WTC11 (cell line): Measurements from ENCODE around the gene TNRC6C. TPM values are rescaled to one million over a fixed set of nuclear protein-coding genes. Genes with fewer than 3 reads are reported as not detected.
A peak's percentile ranks its signal among the peaks of the same experiment; 100 is the strongest.

Experiments
- ATAC-seq: fragments of 200-7000 bp; cut with Tn5 transposase; 2 replicates; pipeline ENCODE4 v1.10.0; 2021; ENCODE audit warnings: mild to moderate bottlenecking, moderate library complexity
- CTCF ChIA-PET: fragments of 300-600 bp; sonication (Branson Sonifier 250); formaldehyde crosslinking; loops from one replicate; lab custom pipeline; 2021; ENCODE audit warnings: antibody characterized with exemption; lab: Charles Lee
- POLR2A ChIA-PET: fragments of 350-600 bp; sonication (Branson Sonifier 250); formaldehyde crosslinking; loops from one replicate; lab custom pipeline; 2021; ENCODE audit warnings: antibody characterized with exemption; lab: Charles Lee
- DNase-seq: peaks from one replicate; pipeline ENCODE4 v3.0.0; 2021; ENCODE audit warnings: low spot score
- H3K27ac Mint-ChIP-seq: 2 replicates; pipeline ENCODE4 v1.8.0; 2021; ENCODE audit warnings: mixed read lengths
- H3K27me3 Mint-ChIP-seq: 2 replicates; pipeline ENCODE4 v1.8.0; 2021; ENCODE audit warnings: low read depth, mild to moderate bottlenecking, moderate library complexity, mixed read lengths
- H3K36me3 Mint-ChIP-seq: 2 replicates; pipeline ENCODE4 v1.8.0; 2021; ENCODE audit warnings: mixed read lengths
- H3K4me1 Mint-ChIP-seq: 2 replicates; pipeline ENCODE4 v1.8.0; 2022; ENCODE audit warnings: mixed read lengths
- H3K4me3 Mint-ChIP-seq: 2 replicates; pipeline ENCODE4 v1.8.0; 2021; ENCODE audit warnings: mild to moderate bottlenecking, moderate library complexity, mixed read lengths
- H3K9me3 Mint-ChIP-seq: 2 replicates; pipeline ENCODE4 v1.8.0; 2021; ENCODE audit warnings: mixed read lengths
- ATF1 ChIP-seq: sonication (generic); formaldehyde crosslinking; IDR thresholded peaks from 2 replicates; pipeline ENCODE4 v1.8.1; 2023; ENCODE audit warnings: mild to moderate bottlenecking, moderate library complexity, missing genetic modification reagents
- ETV6 ChIP-seq: sonication (generic); formaldehyde crosslinking; IDR thresholded peaks from 2 replicates; pipeline ENCODE4 v1.8.1; 2022; ENCODE audit warnings: mild to moderate bottlenecking, missing genetic modification reagents
- NR1H2 ChIP-seq: sonication (generic); formaldehyde crosslinking; IDR thresholded peaks from 2 replicates; pipeline ENCODE4 v1.9.0; 2021; ENCODE audit warnings: mild to moderate bottlenecking, moderate library complexity, missing genetic modification reagents
- PRRX2 ChIP-seq: fragments of 250-450 bp; sonication (Bioruptor Pico); IDR thresholded peaks from 2 replicates; pipeline ENCODE4 v1.8.0; 2021; ENCODE audit warnings: mild to moderate bottlenecking
- ZNF219 ChIP-seq: sonication (generic); formaldehyde crosslinking; IDR thresholded peaks from 2 replicates; pipeline ENCODE4 v1.8.0; 2023; ENCODE audit warnings: missing genetic modification reagents, mild to moderate bottlenecking, borderline replicate concordance
- total RNA-seq: library from RNA; stranded (reverse); gene quantifications from 3 replicates; pipeline ENCODE4 v1.2.3, GENCODE V29; 2021
- TF ChIP-seq, protein P1 (sequence below): sonication (generic); formaldehyde crosslinking; IDR thresholded peaks from 2 replicates; pipeline ENCODE4 v1.8.1; 2023; ENCODE audit warnings: mild to moderate bottlenecking, missing genetic modification reagents, moderate library complexity
- TF ChIP-seq, protein P2 (sequence below): fragments of 200-600 bp; IDR thresholded peaks from 2 replicates; pipeline ENCODE4 v1.8.0; 2022; ENCODE audit warnings: antibody characterized with exemption
- TF ChIP-seq, protein P3 (sequence below): fragments of 250-450 bp; sonication (Bioruptor Pico); conservative IDR thresholded peaks from 2 replicates; pipeline ENCODE4 v1.9.0; 2021; ENCODE audit warnings: mild to moderate bottlenecking
- TF ChIP-seq, protein P4 (sequence below): sonication (generic); formaldehyde crosslinking; IDR thresholded peaks from 2 replicates; pipeline ENCODE4 v1.8.1; 2023; ENCODE audit warnings: mild to moderate bottlenecking, missing genetic modification reagents, borderline replicate concordance
- TF ChIP-seq, protein P5 (sequence below): sonication (generic); formaldehyde crosslinking; IDR thresholded peaks from 2 replicates; pipeline ENCODE4 v1.8.1; 2022; ENCODE audit warnings: missing genetic modification reagents, borderline replicate concordance

TNRC6C gene
- total RNA-seq, 1 experiment from 2014 or later: 52.3 TPM

DNA sequence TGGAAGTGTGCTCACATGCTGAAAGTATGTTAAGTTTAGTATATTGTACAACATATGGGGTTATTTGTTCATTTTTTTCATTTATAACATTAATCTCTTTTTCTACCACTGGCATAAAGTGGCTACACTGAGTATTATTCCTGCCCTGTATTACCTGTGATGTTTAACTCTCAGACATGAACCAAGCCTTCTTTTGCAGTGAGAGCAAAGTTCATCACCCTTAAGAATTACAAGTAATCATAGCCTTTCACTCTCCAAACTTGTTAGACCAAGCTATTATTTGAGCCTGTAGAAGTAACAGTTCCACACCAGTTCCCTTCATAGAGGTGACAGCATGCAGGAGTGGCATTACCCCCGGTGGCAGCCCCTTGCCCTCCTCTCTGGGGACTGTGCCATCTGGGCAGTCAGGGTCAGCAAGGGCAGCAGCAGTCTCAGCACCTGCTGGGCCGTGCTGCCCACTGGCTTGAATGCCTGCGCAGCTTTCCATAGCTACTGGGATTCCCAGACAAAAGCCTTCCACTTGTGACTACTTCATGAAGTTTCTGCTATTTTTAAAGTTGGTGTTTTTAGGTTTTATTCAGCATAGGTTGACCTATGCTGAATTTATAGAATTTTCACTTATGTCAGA is 98.7 kb downstream of the TNRC6C start:
- Mint-ChIP-seq H3K27me3 (no peaks in the 10 kb centered on the region), H3K9me3 (no peaks in the 10 kb centered on the region), H3K4me3 (no peak overlapping the region), H3K36me3 (peaks cover 23% of the 10 kb centered on the region), H3K27ac (no peak overlapping the region), H3K4me1 (no peaks in the 10 kb centered on the region)
- DNase-seq: no peak
- CTCF ChIA-PET: interaction anchor here (0.5 to 1.2 kb wide), 4 partner anchors 28 to 149 kb away, joined by 3 to 5 read pairs (median 4); no protein-coding TSS in a partner anchor
- POLR2A ChIA-PET: no interaction called here
- no peak for TF ChIP-seq NR1H2 (CRISPR knock-in tag)
- no peak for ATAC-seq

DNA sequence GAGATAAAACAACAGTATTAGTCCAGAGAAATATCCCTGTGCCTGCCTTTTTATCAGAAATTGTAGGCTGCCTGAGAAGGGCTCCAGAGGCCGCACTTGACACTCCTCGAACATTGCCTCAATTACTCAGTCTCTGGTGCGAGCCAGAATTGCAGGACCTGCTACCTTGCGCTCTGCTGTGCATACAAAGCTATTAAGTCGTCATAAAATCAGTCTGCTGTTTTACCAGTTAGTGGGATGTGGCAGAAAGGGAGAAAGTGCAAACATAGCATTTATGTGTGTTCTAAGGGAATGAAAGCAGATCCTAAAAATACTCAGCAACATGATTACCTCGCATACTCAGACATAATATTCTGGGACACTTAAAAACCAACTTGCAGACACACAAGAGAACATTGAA is 99.5 kb downstream of the TNRC6C start:
- Mint-ChIP-seq H3K4me3 (no peak overlapping the region), H3K4me1 (no peaks in the 10 kb centered on the region), H3K27ac (0 out of 2 replicates have a peak overlapping the region, but pooled peaks have one; percentile 3), H3K27me3 (no peaks in the 10 kb centered on the region), H3K9me3 (no peaks in the 10 kb centered on the region)
- CTCF ChIA-PET: interaction anchor here (1.0 to 1.2 kb wide), 3 partner anchors 27 to 45 kb away, joined by 3 to 4 read pairs (median 3); no protein-coding TSS in a partner anchor
- POLR2A ChIA-PET: no interaction called here
- ATAC-seq (no peak), DNase-seq (no peak)
- TF ChIP-seq, protein P1, sequence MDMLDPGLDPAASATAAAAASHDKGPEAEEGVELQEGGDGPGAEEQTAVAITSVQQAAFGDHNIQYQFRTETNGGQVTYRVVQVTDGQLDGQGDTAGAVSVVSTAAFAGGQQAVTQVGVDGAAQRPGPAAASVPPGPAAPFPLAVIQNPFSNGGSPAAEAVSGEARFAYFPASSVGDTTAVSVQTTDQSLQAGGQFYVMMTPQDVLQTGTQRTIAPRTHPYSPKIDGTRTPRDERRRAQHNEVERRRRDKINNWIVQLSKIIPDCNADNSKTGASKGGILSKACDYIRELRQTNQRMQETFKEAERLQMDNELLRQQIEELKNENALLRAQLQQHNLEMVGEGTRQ (CRISPR knock-in tag): no peak
- TF ChIP-seq, protein P2, sequence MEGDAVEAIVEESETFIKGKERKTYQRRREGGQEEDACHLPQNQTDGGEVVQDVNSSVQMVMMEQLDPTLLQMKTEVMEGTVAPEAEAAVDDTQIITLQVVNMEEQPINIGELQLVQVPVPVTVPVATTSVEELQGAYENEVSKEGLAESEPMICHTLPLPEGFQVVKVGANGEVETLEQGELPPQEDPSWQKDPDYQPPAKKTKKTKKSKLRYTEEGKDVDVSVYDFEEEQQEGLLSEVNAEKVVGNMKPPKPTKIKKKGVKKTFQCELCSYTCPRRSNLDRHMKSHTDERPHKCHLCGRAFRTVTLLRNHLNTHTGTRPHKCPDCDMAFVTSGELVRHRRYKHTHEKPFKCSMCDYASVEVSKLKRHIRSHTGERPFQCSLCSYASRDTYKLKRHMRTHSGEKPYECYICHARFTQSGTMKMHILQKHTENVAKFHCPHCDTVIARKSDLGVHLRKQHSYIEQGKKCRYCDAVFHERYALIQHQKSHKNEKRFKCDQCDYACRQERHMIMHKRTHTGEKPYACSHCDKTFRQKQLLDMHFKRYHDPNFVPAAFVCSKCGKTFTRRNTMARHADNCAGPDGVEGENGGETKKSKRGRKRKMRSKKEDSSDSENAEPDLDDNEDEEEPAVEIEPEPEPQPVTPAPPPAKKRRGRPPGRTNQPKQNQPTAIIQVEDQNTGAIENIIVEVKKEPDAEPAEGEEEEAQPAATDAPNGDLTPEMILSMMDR: no peak
- no peak for TF ChIP-seq ZNF219 (CRISPR knock-in tag)
- TF ChIP-seq, protein P3, sequence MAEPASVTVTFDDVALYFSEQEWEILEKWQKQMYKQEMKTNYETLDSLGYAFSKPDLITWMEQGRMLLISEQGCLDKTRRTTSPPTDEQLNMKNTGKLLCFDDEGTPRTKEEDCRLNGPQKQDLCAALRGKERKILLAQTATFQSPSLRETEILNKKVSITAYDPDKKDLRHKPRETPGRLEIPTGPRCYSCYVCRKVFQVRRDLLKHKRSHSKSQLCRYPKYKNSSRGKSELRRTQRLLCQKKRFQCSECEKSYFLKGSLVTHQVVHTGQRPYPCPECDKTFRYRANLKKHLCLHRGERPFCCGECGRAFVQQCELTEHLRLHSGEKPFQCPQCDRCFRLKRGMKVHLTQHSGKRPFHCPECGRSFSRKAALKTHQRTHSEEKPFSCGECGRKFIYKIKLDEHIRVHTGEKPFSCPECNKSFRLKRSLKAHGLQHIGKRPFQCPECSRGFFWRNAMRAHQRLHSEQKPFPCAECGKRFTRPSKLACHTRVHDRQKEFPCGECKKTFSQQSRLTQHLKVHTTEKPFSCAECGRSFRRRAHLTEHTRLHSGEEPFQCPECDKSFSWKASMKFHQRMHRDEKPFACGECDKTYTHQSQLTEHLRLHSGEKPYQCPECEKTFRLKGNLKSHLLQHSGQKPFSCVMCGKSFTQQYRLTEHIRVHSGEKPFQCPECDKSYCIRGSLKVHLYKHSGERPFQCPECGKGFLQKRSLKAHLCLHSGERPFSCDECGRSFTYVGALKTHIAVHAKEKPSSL: no peak
- TF ChIP-seq, protein P4, sequence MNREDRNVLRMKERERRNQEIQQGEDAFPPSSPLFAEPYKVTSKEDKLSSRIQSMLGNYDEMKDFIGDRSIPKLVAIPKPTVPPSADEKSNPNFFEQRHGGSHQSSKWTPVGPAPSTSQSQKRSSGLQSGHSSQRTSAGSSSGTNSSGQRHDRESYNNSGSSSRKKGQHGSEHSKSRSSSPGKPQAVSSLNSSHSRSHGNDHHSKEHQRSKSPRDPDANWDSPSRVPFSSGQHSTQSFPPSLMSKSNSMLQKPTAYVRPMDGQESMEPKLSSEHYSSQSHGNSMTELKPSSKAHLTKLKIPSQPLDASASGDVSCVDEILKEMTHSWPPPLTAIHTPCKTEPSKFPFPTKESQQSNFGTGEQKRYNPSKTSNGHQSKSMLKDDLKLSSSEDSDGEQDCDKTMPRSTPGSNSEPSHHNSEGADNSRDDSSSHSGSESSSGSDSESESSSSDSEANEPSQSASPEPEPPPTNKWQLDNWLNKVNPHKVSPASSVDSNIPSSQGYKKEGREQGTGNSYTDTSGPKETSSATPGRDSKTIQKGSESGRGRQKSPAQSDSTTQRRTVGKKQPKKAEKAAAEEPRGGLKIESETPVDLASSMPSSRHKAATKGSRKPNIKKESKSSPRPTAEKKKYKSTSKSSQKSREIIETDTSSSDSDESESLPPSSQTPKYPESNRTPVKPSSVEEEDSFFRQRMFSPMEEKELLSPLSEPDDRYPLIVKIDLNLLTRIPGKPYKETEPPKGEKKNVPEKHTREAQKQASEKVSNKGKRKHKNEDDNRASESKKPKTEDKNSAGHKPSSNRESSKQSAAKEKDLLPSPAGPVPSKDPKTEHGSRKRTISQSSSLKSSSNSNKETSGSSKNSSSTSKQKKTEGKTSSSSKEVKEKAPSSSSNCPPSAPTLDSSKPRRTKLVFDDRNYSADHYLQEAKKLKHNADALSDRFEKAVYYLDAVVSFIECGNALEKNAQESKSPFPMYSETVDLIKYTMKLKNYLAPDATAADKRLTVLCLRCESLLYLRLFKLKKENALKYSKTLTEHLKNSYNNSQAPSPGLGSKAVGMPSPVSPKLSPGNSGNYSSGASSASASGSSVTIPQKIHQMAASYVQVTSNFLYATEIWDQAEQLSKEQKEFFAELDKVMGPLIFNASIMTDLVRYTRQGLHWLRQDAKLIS (CRISPR knock-in tag): no peak
- TF ChIP-seq ATF1: no peak
- TF ChIP-seq, protein P5, sequence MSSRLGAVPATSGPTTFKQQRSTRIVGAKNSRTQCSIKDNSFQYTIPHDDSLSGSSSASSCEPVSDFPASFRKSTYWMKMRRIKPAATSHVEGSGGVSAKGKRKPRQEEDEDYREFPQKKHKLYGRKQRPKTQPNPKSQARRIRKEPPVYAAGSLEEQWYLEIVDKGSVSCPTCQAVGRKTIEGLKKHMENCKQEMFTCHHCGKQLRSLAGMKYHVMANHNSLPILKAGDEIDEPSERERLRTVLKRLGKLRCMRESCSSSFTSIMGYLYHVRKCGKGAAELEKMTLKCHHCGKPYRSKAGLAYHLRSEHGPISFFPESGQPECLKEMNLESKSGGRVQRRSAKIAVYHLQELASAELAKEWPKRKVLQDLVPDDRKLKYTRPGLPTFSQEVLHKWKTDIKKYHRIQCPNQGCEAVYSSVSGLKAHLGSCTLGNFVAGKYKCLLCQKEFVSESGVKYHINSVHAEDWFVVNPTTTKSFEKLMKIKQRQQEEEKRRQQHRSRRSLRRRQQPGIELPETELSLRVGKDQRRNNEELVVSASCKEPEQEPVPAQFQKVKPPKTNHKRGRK (CRISPR knock-in tag): no peak
- no peak for TF ChIP-seq PRRX2 (CRISPR knock-in tag)
- TF ChIP-seq ETV6 (CRISPR knock-in tag): no peak
- TF ChIP-seq, all 79 proteins: peak for 0
- H3K36me3 Mint-ChIP-seq: peaks cover 22% of the 10 kb centered on the region
